ENCODE results near the gene ARHGAP15.

GRCh38 chr2:143392358-143392757, 263.1 kb downstream of the ARHGAP15 start:
- TF ChIP-seq CTCF (IDR thresholded peaks at IDR 0.05; ENCODE audit: insufficient read depth, low read depth, low read length) (no peak), EZH2 (IDR thresholded peaks at IDR 0.05; ENCODE audit: insufficient read depth, low read length) (no peak)
